ENCODE results near the gene SAP30BP.

DNA sequence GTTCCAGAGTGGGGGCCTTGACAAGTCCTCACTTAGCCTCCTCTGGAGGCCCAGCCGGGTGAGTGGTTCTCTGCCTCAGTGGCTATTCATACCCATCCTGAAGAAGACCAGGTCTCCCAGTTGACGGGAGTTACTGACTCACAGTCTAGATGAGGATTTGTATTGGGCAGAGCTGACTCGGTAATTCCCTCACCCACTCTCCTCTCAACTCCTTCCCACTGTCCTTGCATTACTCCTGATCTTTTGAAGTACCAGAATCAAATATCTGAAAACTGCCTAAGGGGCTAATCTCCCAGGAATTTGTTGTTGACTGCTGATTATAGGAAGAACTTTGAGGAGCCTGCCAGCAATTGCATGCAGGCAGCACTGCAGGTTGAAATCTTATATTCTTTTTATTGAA is 14.2 kb downstream of the SAP30BP start:
- TF ChIP-seq TBP (CRISPR knock-in tag; IDR thresholded peaks at IDR 0.05) (no peak), POLR2G (IDR thresholded peaks at IDR 0.05; ENCODE audit: low read depth, low read length) (no peak), TAF15 (IDR thresholded peaks at IDR 0.05; ENCODE audit: low read depth, low read length, poor library complexity, severe bottlenecking) (no peak), RAD51 (IDR thresholded peaks at IDR 0.05; ENCODE audit: borderline replicate concordance) (no peak), SP1 (IDR thresholded peaks at IDR 0.05) (no peak), SP1 (CRISPR knock-in tag; IDR thresholded peaks at IDR 0.05) (no peak), EP300 (IDR thresholded peaks at IDR 0.05; ENCODE audit: low read depth in 2 of 2, low read length in 2 of 2) (no peak), EP300 (CRISPR knock-in tag; IDR thresholded peaks at IDR 0.05; ENCODE audit: borderline replicate concordance) (no peak), EZH2 (conservative IDR thresholded peaks at IDR 0.05; ENCODE audit: low read depth, low read length) (no peak), ADNP (CRISPR knock-in tag; IDR thresholded peaks at IDR 0.05) (no peak)
- TF ChIP-seq, protein P1, sequence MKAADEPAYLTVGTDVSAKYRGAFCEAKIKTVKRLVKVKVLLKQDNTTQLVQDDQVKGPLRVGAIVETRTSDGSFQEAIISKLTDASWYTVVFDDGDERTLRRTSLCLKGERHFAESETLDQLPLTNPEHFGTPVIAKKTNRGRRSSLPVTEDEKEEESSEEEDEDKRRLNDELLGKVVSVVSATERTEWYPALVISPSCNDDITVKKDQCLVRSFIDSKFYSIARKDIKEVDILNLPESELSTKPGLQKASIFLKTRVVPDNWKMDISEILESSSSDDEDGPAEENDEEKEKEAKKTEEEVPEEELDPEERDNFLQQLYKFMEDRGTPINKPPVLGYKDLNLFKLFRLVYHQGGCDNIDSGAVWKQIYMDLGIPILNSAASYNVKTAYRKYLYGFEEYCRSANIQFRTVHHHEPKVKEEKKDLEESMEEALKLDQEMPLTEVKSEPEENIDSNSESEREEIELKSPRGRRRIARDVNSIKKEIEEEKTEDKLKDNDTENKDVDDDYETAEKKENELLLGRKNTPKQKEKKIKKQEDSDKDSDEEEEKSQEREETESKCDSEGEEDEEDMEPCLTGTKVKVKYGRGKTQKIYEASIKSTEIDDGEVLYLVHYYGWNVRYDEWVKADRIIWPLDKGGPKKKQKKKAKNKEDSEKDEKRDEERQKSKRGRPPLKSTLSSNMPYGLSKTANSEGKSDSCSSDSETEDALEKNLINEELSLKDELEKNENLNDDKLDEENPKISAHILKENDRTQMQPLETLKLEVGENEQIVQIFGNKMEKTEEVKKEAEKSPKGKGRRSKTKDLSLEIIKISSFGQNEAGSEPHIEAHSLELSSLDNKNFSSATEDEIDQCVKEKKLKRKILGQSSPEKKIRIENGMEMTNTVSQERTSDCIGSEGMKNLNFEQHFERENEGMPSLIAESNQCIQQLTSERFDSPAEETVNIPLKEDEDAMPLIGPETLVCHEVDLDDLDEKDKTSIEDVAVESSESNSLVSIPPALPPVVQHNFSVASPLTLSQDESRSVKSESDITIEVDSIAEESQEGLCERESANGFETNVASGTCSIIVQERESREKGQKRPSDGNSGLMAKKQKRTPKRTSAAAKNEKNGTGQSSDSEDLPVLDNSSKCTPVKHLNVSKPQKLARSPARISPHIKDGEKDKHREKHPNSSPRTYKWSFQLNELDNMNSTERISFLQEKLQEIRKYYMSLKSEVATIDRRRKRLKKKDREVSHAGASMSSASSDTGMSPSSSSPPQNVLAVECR (CRISPR knock-in tag; IDR thresholded peaks at IDR 0.05; ENCODE audit: borderline replicate concordance), result no peak
- TF ChIP-seq, protein P2, sequence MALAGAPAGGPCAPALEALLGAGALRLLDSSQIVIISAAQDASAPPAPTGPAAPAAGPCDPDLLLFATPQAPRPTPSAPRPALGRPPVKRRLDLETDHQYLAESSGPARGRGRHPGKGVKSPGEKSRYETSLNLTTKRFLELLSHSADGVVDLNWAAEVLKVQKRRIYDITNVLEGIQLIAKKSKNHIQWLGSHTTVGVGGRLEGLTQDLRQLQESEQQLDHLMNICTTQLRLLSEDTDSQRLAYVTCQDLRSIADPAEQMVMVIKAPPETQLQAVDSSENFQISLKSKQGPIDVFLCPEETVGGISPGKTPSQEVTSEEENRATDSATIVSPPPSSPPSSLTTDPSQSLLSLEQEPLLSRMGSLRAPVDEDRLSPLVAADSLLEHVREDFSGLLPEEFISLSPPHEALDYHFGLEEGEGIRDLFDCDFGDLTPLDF (CRISPR knock-in tag; IDR thresholded peaks at IDR 0.05), result no peak
- TF ChIP-seq, protein P3, sequence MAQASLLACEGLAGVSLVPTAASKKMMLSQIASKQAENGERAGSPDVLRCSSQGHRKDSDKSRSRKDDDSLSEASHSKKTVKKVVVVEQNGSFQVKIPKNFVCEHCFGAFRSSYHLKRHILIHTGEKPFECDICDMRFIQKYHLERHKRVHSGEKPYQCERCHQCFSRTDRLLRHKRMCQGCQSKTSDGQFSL (CRISPR knock-in tag; IDR thresholded peaks at IDR 0.05), result no peak
- TF ChIP-seq, protein P4, sequence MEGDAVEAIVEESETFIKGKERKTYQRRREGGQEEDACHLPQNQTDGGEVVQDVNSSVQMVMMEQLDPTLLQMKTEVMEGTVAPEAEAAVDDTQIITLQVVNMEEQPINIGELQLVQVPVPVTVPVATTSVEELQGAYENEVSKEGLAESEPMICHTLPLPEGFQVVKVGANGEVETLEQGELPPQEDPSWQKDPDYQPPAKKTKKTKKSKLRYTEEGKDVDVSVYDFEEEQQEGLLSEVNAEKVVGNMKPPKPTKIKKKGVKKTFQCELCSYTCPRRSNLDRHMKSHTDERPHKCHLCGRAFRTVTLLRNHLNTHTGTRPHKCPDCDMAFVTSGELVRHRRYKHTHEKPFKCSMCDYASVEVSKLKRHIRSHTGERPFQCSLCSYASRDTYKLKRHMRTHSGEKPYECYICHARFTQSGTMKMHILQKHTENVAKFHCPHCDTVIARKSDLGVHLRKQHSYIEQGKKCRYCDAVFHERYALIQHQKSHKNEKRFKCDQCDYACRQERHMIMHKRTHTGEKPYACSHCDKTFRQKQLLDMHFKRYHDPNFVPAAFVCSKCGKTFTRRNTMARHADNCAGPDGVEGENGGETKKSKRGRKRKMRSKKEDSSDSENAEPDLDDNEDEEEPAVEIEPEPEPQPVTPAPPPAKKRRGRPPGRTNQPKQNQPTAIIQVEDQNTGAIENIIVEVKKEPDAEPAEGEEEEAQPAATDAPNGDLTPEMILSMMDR (CRISPR knock-in tag; IDR thresholded peaks at IDR 0.05), result no peak
- TF ChIP-seq, protein P5, sequence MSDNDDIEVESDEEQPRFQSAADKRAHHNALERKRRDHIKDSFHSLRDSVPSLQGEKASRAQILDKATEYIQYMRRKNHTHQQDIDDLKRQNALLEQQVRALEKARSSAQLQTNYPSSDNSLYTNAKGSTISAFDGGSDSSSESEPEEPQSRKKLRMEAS (IDR thresholded peaks at IDR 0.05), result no peak
